SK-N-SH (cell line): ENCODE measurements around the gene LGALS8.

ENCODE experiments used
- FOXJ3 ChIP-seq: sonication (generic); formaldehyde crosslinking; IDR thresholded peaks from 2 replicates; pipeline ENCODE4 v1.5.1; 2020; ENCODE audit warnings: mild to moderate bottlenecking, missing genetic modification reagents
- NRF1 ChIP-seq: IDR thresholded peaks from 2 replicates; pipeline ENCODE4 v1.6.1; 2012; ENCODE audit warnings: low read depth, mild to moderate bottlenecking, low read length
- RFX5 ChIP-seq: IDR thresholded peaks from 2 replicates; pipeline ENCODE4 v1.6.1; 2012; ENCODE audit warnings: mild to moderate bottlenecking, improper control_type of control experiment, low read length
- TF ChIP-seq, protein P1 (sequence below): IDR thresholded peaks from 2 replicates; pipeline ENCODE4 v1.4.0; 2012; ENCODE audit warnings: low read depth
- TF ChIP-seq, protein P2 (sequence below): fragments of 200-600 bp; sonication (generic); IDR thresholded peaks from 2 replicates; pipeline ENCODE4 v1.6.1; 2017; ENCODE audit warnings: antibody characterized with exemption, mild to moderate bottlenecking, moderate library complexity
- TF ChIP-seq, protein P3 (sequence below): IDR thresholded peaks from 2 replicates; pipeline ENCODE4 v1.6.1; 2012; ENCODE audit warnings: mild to moderate bottlenecking, low read depth, low read length, moderate library complexity

DNA sequence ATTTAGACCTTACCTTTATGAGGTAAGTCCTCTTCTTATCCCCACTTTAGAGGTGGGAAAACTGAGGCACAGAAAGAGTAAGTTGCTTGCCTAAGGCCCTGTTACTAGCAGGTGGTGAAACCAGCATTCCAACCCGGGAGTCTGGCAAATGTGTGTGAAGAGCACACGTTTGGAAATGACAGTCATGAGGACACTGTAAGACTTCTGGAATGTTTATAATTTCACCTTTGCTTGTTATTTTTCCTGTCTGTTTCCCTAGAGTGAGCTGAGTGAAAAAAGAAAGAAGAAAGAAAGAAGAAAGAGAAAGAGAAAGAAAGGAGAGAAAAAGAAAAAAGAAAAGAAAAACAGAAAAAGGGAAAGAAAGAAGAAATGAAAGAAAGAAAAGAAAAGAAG is 21.2 kb upstream of the LGALS8 start:
- TF ChIP-seq, protein P1, sequence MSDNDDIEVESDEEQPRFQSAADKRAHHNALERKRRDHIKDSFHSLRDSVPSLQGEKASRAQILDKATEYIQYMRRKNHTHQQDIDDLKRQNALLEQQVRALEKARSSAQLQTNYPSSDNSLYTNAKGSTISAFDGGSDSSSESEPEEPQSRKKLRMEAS = no peak
- TF ChIP-seq, protein P2, sequence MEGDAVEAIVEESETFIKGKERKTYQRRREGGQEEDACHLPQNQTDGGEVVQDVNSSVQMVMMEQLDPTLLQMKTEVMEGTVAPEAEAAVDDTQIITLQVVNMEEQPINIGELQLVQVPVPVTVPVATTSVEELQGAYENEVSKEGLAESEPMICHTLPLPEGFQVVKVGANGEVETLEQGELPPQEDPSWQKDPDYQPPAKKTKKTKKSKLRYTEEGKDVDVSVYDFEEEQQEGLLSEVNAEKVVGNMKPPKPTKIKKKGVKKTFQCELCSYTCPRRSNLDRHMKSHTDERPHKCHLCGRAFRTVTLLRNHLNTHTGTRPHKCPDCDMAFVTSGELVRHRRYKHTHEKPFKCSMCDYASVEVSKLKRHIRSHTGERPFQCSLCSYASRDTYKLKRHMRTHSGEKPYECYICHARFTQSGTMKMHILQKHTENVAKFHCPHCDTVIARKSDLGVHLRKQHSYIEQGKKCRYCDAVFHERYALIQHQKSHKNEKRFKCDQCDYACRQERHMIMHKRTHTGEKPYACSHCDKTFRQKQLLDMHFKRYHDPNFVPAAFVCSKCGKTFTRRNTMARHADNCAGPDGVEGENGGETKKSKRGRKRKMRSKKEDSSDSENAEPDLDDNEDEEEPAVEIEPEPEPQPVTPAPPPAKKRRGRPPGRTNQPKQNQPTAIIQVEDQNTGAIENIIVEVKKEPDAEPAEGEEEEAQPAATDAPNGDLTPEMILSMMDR = no peak
- TF ChIP-seq, protein P3, sequence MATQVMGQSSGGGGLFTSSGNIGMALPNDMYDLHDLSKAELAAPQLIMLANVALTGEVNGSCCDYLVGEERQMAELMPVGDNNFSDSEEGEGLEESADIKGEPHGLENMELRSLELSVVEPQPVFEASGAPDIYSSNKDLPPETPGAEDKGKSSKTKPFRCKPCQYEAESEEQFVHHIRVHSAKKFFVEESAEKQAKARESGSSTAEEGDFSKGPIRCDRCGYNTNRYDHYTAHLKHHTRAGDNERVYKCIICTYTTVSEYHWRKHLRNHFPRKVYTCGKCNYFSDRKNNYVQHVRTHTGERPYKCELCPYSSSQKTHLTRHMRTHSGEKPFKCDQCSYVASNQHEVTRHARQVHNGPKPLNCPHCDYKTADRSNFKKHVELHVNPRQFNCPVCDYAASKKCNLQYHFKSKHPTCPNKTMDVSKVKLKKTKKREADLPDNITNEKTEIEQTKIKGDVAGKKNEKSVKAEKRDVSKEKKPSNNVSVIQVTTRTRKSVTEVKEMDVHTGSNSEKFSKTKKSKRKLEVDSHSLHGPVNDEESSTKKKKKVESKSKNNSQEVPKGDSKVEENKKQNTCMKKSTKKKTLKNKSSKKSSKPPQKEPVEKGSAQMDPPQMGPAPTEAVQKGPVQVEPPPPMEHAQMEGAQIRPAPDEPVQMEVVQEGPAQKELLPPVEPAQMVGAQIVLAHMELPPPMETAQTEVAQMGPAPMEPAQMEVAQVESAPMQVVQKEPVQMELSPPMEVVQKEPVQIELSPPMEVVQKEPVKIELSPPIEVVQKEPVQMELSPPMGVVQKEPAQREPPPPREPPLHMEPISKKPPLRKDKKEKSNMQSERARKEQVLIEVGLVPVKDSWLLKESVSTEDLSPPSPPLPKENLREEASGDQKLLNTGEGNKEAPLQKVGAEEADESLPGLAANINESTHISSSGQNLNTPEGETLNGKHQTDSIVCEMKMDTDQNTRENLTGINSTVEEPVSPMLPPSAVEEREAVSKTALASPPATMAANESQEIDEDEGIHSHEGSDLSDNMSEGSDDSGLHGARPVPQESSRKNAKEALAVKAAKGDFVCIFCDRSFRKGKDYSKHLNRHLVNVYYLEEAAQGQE = no peak
- TF ChIP-seq RFX5 (no peak), FOXJ3 (CRISPR knock-in tag) (no peak), NRF1 (no peak)
